Immature natural killer cell (primary cell): ENCODE data around the gene CREB3L1. TPM values are rescaled to one million over a fixed set of nuclear protein-coding genes. Genes with fewer than 3 reads are reported as not detected.

Source experiments
- DNase-seq, 3 donors: peaks; one replicate each; pipeline ENCODE4 v3.0.0; 2022; ENCODE audit warnings: mixed read lengths in 1 of 3
- H3K27ac Mint-ChIP-seq, 6 donors: one replicate each; pipeline ENCODE4 v1.8.0; 2020; ENCODE audit warnings: mixed read lengths in 6 of 6, mild to moderate bottlenecking in 5 of 6, inconsistent platforms in 4 of 6, moderate library complexity in 3 of 6
- H3K27me3 Mint-ChIP-seq, 3 donors: one replicate each; pipeline ENCODE4 v1.8.0; 2020 to 2021; ENCODE audit warnings: low read depth in 3 of 3, mild to moderate bottlenecking in 3 of 3, mixed read lengths in 3 of 3, moderate library complexity in 3 of 3, inconsistent platforms in 1 of 3
- H3K36me3 Mint-ChIP-seq, 3 donors: one replicate each; pipeline ENCODE4 v1.8.0; 2020; ENCODE audit warnings: mixed read lengths in 3 of 3, inconsistent platforms in 2 of 3, mild to moderate bottlenecking in 2 of 3
- H3K4me1 Mint-ChIP-seq, 2 donors: one replicate each; pipeline ENCODE4 v1.8.0; 2020; ENCODE audit warnings: inconsistent platforms in 2 of 2, mild to moderate bottlenecking in 2 of 2, mixed read lengths in 2 of 2, moderate library complexity in 1 of 2
- H3K4me3 Mint-ChIP-seq, 5 donors: one replicate each; pipeline ENCODE4 v1.8.0; 2020; ENCODE audit warnings: mild to moderate bottlenecking in 5 of 5, mixed read lengths in 5 of 5, inconsistent platforms in 3 of 5, moderate library complexity in 3 of 5
- H3K9me3 Mint-ChIP-seq, 6 donors: one replicate each; pipeline ENCODE4 v1.8.0; 2020; ENCODE audit warnings: mild to moderate bottlenecking in 6 of 6, mixed read lengths in 6 of 6, inconsistent platforms in 4 of 6, moderate library complexity in 3 of 6
- polyA plus RNA-seq, 3 donors: library from polyadenylated mRNA; unstranded; fragments of 300-500 nt; fragmentation: Illumina TruSeq; gene quantifications; one replicate each; pipeline ENCODE4 v1.2.3, GENCODE V29; 2021

The CREB3L1 gene
- polyA plus RNA-seq, 3 donors from 2014 or later = not detected

DNA sequence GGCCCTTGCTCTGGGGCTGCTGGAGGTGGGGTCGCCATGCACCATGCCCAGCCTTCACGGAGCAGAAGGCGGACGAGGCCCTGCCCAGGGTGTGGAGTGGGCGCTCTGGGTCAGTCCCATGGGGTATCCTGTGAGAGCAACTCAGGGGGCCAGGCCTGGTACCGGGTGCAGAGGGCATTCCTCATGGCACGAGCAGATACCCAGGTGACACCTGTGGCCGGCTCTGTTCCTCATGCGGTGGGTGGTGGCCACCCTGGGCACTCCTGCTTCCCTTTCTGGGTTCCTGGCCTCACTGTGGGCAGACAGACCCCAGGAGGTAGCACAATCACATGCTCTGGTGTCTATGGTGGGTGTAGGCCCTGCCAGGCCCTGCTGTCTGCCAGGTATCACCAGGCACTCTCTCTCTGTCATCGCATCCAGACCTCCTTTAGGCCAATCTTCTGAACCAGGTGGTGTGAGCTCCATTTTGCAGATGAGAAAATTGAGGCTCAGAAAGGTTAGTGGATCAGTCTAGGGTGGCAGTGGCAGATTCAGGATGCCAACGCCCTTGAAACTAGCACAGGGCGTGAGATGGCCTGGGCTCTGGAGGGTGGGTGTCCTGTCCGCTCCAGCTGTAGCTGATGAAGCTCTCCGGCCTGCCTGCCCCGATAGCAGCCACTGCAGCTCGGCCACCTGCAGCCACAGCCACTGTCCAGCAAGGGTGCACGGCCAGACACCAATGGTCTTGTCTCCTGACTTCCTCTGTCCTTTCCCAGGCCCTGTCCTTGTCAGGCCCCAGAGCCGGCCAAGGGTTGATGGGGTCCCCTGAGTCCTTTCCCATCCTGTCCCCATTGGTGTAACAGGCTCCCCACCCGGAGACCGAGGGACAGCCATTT lies 84.9 kb downstream of the CREB3L1 start:
- Mint-ChIP-seq H3K36me3 (no peaks in the 10 kb centered on the region), H3K27me3 (peaks cover 1 to 8% (median 4%) of the 10 kb centered on the region in 3 donors), H3K4me1 (peaks cover 79 to 80% of the 10 kb centered on the region in 2 donors), H3K4me3 (peak overlapping the region; percentile 79 to 94 (median 85)), H3K27ac (peak overlapping the region; percentile 70 to 93 (median 86)), H3K9me3 (no peaks in the 10 kb centered on the region)
- no peak for DNase-seq

- peak in 1 of 3 donors; percentile 26 for DNase-seq
- Mint-ChIP-seq H3K4me3 (peak overlapping the region; percentile 79 to 94 (median 83)), H3K36me3 (no peaks in the 10 kb centered on the region), H3K27ac (peak overlapping the region; percentile 70 to 93 (median 86)), H3K4me1 (peaks cover 75 to 79% of the 10 kb centered on the region in 2 donors), H3K27me3 (peaks cover 1 to 8% (median 4%) of the 10 kb centered on the region in 3 donors), H3K9me3 (no peaks in the 10 kb centered on the region)
These were observed 85.6 kb downstream of the CREB3L1 start for GRCh38 chr11:46363031-46363407.

DNA sequence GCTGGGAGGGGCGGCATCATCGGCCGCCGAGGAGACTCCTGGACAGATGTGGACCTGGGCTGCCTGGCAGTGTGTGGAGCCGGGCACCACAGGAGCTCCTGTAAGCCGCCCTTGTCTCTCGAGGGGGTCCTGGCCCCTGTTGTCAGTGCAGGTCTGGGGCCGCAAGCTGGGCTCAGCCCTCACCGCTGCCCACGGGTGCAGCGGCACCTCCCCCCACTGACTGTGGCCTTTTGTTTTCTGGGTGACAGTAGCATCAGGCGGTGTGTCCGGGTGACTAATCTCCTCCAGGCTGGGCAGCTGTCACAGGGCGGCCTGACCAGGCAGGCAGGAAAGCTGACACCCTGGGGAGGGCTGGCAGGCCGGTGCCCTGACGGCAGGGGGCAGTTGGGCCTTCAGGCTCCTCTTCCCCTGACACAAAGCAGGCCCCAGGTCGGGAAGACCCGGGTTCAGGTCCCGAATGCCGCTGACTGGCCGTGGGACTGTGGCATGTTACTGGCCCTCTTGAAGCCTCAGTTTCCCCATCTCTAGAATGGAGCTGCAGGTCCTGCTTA lies 86.1 kb downstream of the CREB3L1 start:
- no peaks in the 10 kb centered on the region for H3K9me3 Mint-ChIP-seq
- no peak for DNase-seq
- H3K27ac Mint-ChIP-seq = peak overlapping the region in 5 of 6 donors; percentile 55 to 87 (median 85)
- peaks cover 75 to 79% of the 10 kb centered on the region in 2 donors for H3K4me1 Mint-ChIP-seq
- peak overlapping the region in 3 of 5 donors; percentile 51 to 86 (median 83) for H3K4me3 Mint-ChIP-seq
- peaks cover 0 to 4% (median 0%) of the 10 kb centered on the region in 3 donors for H3K36me3 Mint-ChIP-seq
- peaks cover 1 to 8% (median 5%) of the 10 kb centered on the region in 3 donors for H3K27me3 Mint-ChIP-seq

GRCh38 chr11:46364056-46364455 lies 86.6 kb downstream of the CREB3L1 start:
- Mint-ChIP-seq H3K27me3 (peaks cover 1 to 9% (median 6%) of the 10 kb centered on the region in 3 donors), H3K4me1 (peaks cover 72 to 78% of the 10 kb centered on the region in 2 donors), H3K27ac (peak overlapping the region; percentile 25 to 85 (median 76)), H3K36me3 (peaks cover 0 to 6% (median 0%) of the 10 kb centered on the region in 3 donors), H3K9me3 (no peaks in the 10 kb centered on the region), H3K4me3 (peak overlapping the region in 4 of 5 donors; percentile 42 to 66 (median 54))
- no peak for DNase-seq

- Mint-ChIP-seq H3K27ac (peak overlapping the region; percentile 55 to 88 (median 80)), H3K27me3 (peaks cover 1 to 12% (median 6%) of the 10 kb centered on the region in 3 donors), H3K9me3 (no peaks in the 10 kb centered on the region), H3K36me3 (peaks cover 0 to 11% (median 4%) of the 10 kb centered on the region in 3 donors), H3K4me3 (peak overlapping the region in 3 of 5 donors; percentile 21 to 57 (median 50)), H3K4me1 (peaks cover 75 to 76% of the 10 kb centered on the region in 2 donors)
- DNase-seq = no peak
These were observed 87.3 kb downstream of the CREB3L1 start for GRCh38 chr11:46364791-46365190.

DNA sequence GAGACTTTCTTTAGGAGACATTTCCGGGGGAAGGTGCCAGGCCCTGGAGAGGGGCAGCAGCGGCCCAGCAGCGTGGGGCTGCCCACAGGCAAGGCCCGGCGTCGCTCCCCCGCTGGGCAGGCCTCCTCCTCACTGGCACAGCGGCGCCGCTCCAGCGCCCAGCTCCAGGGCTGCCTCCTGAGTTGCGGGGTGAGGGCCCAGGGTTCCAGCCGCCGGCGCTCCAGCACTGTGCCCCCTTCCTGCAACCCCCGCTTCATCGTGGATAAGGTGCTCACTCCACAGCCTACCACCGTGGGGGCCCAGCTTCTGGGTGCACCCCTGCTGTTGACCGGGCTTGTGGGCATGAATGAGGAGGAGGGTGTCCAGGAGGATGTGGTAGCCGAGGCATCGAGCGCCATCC lies 88.8 kb downstream of the CREB3L1 start:
- no peak for DNase-seq
- no peak overlapping the region for H3K4me3 Mint-ChIP-seq
- H3K4me1 Mint-ChIP-seq = peaks cover 61 to 66% of the 10 kb centered on the region in 2 donors
- H3K27ac Mint-ChIP-seq = peak overlapping the region in 2 of 6 donors; percentile 45 to 80
- no peaks in the 10 kb centered on the region for H3K9me3 Mint-ChIP-seq
- peaks cover 1 to 13% (median 5%) of the 10 kb centered on the region in 3 donors for H3K27me3 Mint-ChIP-seq
- peaks cover 0 to 15% (median 7%) of the 10 kb centered on the region in 3 donors for H3K36me3 Mint-ChIP-seq

DNA sequence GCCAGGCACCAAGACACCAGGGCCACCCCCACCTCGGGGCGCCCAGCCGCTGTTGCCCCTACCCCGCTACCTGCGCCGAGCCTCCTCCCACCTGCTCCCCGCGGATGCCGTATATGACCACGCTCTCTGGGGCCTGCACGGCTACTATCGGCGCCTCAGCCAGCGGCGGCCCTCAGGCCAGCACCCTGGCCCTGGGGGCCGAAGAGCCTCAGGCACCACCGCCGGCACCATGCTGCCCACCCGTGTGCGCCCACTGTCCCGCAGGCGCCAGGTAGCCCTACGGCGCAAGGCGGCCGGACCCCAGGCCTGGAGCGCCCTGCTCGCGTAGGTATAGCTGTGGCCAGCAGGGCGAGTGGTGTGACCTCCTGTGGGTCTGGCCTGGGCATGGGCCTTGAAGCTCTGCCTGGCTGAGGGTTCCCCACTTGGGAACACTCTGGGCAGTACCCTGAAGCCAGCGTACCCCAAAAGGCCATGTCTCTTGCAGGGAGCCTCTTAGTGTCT lies 89.2 kb downstream of the CREB3L1 start:
- H3K4me3 Mint-ChIP-seq = peak overlapping the region in 1 of 5 donors; percentile 13
- H3K36me3 Mint-ChIP-seq = peaks cover 0 to 18% (median 7%) of the 10 kb centered on the region in 3 donors
- peaks cover 1 to 11% (median 4%) of the 10 kb centered on the region in 3 donors for H3K27me3 Mint-ChIP-seq
- DNase-seq = no peak
- no peaks in the 10 kb centered on the region for H3K9me3 Mint-ChIP-seq
- H3K27ac Mint-ChIP-seq = peak overlapping the region in 2 of 6 donors; percentile 5 to 45
- H3K4me1 Mint-ChIP-seq = peaks cover 56 to 61% of the 10 kb centered on the region in 2 donors

- Mint-ChIP-seq H3K4me1 (peaks cover 50 to 55% of the 10 kb centered on the region in 2 donors), H3K27ac (peak overlapping the region in 2 of 6 donors; percentile 5 to 64), H3K36me3 (peaks cover 0 to 18% (median 7%) of the 10 kb centered on the region in 3 donors), H3K4me3 (peak overlapping the region in 1 of 5 donors; percentile 52), H3K27me3 (peaks cover 1 to 10% (median 4%) of the 10 kb centered on the region in 3 donors), H3K9me3 (no peaks in the 10 kb centered on the region)
- peak; percentile 71 to 78 (median 72) for DNase-seq
These were observed 89.9 kb downstream of the CREB3L1 start for GRCh38 chr11:46367244-46367915.

GRCh38 chr11:46367916-46368267 lies 90.4 kb downstream of the CREB3L1 start:
- no peaks in the 10 kb centered on the region for H3K9me3 Mint-ChIP-seq
- peaks cover 1 to 10% (median 4%) of the 10 kb centered on the region in 3 donors for H3K27me3 Mint-ChIP-seq
- H3K27ac Mint-ChIP-seq = no peak overlapping the region
- DNase-seq = no peak
- peaks cover 45 to 49% of the 10 kb centered on the region in 2 donors for H3K4me1 Mint-ChIP-seq
- no peak overlapping the region for H3K4me3 Mint-ChIP-seq
- peaks cover 0 to 18% (median 7%) of the 10 kb centered on the region in 3 donors for H3K36me3 Mint-ChIP-seq

- H3K36me3 Mint-ChIP-seq = peaks cover 0 to 18% (median 7%) of the 10 kb centered on the region in 3 donors
These were observed 92.1 kb downstream of the CREB3L1 start for GRCh38 chr11:46369458-46370152.

DNA sequence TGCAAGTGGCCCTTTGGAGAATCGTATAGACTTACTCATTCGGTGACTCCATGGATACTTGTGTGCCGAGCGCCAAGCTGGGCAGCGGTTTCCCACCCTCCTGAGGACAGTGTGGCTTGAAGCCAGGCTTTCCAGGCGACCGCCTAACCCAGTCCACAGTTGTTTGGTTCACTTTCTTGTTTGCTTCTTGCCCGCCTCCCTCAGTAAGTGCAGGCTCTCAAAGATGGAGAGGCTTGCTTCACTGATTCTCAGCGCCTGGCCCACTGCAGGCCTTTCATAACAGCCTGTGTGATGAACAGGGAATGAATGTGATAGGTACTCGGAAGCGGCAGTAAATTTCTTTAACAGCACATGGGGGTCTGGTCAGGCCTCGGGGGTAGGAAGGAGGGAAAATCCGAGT lies 92.8 kb downstream of the CREB3L1 start:
- Mint-ChIP-seq H3K36me3 (peaks cover 0 to 18% (median 7%) of the 10 kb centered on the region in 3 donors), H3K27me3 (peaks cover 0 to 8% (median 2%) of the 10 kb centered on the region in 3 donors), H3K27ac (peak overlapping the region in 2 of 6 donors; percentile 30 to 39), H3K9me3 (no peaks in the 10 kb centered on the region), H3K4me1 (peaks cover 23 to 26% of the 10 kb centered on the region in 2 donors), H3K4me3 (no peak overlapping the region)
- no peak for DNase-seq

More at GRCh38 chr11:46369458-46370152, 92.1 kb downstream of the CREB3L1 start:
- no peaks in the 10 kb centered on the region for H3K9me3 Mint-ChIP-seq
- no peak overlapping the region for H3K4me3 Mint-ChIP-seq
- H3K27me3 Mint-ChIP-seq = peaks cover 0 to 10% (median 4%) of the 10 kb centered on the region in 3 donors
- no peak for DNase-seq
- no peak overlapping the region for H3K27ac Mint-ChIP-seq
- peaks cover 29 to 32% of the 10 kb centered on the region in 2 donors for H3K4me1 Mint-ChIP-seq
